GM10266 (cell line): Measurements from ENCODE around the gene TTC6.

ENCODE experiments used
- DNase-seq: peaks from one replicate; pipeline ENCODE4 v3.0.0; 2012; ENCODE audit errors: extremely low spot score
- TF ChIP-seq, protein P1 (sequence below): IDR thresholded peaks from 2 replicates; pipeline ENCODE4 v1.5.1; 2012; ENCODE audit warnings: mild to moderate bottlenecking, low read depth; ENCODE audit not compliant: control insufficient read depth, insufficient read depth; ENCODE audit errors: missing control alignments

The TTC6 gene

DNA sequence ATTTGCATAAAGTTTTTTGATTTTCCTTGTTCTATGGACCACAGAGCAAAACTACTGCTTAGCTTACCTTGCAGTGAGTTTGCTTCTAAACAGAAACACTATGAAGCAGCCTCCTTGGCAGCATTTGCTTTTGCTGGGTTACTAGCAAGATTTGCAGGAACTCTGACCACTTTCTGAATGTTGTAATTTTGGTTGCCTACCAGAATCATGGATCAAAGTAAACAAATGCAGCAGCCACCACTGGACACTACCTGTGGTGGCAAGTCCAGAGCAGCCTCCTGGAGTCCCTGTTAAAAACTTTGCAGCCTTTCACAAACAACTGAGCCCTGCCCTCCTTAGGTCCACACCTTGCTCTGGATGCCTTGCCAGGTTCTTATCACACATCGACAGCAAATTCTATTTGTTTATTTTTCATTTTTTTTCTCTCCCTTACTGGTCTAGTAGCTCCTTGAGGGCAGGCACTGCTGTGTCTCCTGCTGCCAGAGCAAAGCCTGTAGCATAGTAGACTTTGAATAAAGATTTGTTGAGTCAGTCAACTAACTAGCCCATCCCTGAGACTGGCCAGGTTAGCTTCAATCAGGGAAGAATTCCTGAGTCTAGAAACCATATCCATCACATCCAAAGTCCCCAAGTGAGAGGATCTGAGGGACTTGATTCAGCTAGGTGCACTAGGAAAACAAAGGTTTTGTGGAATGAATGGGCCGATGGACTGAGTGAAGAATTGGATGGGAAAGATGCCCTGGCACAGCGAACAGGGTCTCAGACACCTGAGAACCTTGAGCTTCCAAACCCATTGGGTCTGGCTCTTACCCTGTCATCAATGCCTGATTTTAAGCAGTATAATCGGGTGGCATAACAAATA lies 5.7 kb downstream of the TTC6 start:
- TF ChIP-seq, protein P1, sequence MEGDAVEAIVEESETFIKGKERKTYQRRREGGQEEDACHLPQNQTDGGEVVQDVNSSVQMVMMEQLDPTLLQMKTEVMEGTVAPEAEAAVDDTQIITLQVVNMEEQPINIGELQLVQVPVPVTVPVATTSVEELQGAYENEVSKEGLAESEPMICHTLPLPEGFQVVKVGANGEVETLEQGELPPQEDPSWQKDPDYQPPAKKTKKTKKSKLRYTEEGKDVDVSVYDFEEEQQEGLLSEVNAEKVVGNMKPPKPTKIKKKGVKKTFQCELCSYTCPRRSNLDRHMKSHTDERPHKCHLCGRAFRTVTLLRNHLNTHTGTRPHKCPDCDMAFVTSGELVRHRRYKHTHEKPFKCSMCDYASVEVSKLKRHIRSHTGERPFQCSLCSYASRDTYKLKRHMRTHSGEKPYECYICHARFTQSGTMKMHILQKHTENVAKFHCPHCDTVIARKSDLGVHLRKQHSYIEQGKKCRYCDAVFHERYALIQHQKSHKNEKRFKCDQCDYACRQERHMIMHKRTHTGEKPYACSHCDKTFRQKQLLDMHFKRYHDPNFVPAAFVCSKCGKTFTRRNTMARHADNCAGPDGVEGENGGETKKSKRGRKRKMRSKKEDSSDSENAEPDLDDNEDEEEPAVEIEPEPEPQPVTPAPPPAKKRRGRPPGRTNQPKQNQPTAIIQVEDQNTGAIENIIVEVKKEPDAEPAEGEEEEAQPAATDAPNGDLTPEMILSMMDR, result no peak
- DNase-seq, result no peak

DNA sequence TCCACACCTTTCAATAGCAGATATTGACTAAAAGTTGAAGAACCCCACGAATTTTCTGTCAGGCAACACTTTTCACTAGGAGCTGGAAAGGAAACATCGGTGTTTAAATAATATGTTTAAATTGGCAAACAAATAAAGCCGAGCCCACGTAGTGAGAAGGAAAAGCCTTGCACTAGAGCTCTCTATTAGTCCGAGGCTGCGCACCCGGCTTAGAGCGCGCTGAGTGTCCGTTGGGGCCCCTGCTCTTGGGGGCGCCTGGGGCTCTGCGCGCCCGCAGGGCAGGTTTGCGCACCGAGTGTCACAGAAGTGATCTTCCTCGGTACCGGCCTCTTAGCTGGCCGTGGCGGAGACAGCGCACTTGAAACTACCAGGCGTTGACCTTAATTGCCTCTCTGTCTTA lies 6.4 kb downstream of the TTC6 start:
- no peak for DNase-seq
- TF ChIP-seq, protein P1, result no peak

DNA sequence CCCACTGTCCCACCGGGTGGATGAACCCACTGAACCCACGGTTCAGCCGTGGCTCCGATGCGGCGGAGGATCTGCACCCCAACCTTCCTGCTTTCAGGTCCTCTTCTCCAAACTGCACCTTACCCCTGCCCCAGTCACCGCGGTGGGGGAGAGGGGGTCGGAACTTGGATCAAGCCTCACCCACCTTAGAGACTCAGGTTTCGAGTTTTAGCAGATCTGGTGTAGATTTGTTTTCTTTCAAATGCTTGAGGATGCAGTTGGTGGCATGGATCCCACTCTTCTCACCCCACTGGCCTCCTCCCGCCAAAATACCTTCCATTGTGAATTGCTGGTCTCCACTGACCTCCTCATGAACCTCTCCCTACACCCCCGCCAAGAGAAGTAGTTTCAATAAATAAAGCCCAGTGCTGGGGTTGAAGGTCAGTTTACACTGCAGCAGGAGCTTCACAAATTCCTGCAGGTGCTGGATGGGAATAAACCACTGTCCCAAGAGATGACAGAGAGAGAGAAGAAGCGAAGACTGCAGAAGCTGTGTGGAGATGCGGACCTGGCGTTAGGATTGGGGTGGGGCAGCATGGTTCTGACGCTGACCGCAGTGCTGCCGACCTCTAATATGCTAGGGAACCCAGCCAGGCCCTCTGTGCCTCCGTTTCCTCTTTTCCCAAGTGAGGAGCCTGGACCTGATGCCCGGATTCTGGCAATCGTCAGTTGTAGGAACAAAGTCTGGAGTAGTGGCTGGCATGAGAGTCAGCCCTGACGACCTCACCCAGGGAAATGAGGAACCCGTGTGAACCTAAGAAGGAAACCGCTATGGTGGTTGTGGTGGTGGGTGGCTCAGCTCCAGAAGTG lies 7.4 kb downstream of the TTC6 start:
- DNase-seq, result no peak
- TF ChIP-seq, protein P1, result no peak

DNA sequence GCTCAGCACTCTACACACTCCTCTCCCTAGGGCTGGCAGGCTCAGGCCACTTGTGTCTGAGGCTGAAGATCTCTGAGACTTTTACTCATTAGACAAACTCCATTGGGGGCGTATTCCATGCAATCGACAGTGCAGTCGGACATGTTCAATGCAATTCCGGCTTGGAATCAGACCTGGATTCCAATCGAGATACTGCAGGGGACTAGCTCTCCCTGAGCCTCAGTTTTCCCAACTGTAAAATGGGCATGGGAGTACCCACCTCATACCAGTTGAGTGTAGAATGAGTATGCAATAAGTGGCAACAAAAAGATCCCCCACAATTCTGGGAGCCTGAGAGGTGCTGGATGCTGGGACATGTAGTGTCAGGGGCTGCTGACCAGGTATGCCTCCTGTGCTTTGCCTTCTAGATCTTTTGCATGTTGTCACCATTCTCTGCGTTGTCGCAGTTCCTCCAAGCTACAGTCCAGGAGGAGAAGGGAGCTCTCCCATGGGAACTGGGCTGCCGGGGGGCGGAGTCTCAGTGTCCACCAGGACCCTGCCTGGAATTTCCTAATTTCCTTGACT lies 8.3 kb downstream of the TTC6 start:
- TF ChIP-seq, protein P1, result no peak
- no peak for DNase-seq

GRCh38 chr14:37606678-37607077 lies 11.2 kb downstream of the TTC6 start:
- TF ChIP-seq, protein P1, result no peak
- no peak for DNase-seq

DNA sequence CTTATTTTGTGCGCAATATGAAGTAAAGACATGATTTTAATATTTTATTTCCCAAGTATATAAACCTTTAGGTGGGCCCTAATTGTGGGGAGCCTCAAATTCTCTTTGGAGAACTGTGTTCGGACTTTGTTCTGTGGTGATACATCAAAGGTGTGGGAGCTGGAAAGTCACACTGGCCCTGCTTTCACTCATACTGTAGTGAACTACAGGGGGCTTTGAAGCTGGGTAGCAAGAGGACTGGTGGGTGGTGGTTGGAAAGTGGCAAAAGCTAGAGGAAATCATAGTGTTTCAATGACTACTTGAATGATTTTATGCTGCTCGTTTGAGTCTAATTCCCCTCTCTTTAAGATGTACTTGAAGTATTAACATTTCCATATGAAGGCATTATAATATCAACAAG lies 13.2 kb downstream of the TTC6 start:
- no peak for DNase-seq
- TF ChIP-seq, protein P1, result no peak
